HepG2 (cell line): Measurements from ENCODE around the gene TSPAN7. TPM values are rescaled to one million over a fixed set of nuclear protein-coding genes. Genes with fewer than 3 reads are reported as not detected.

Source experiments
- ATAC-seq: fragments of 200-7000 bp; cut with Tn5 transposase; 3 replicates; pipeline ENCODE4 v1.9.1; 2020; ENCODE audit warnings: mild to moderate bottlenecking, moderate library complexity
- BruUV-seq: library from RNA; stranded (reverse); fragments of 400-500 nt; replicated peaks from 2 replicates; lab custom pipeline; 2021; lab: Mats Ljungman, UMichigan
- CTCF ChIA-PET: fragments of 300-600 bp; formaldehyde crosslinking; extraction: SDS; loops from one replicate; lab custom pipeline; 2021; ENCODE audit warnings: low total read pairs, inconsistent platforms, low intra/inter-chr PET ratio; lab: Yijun Ruan, JAX
- POLR2A ChIA-PET: fragments of 350-600 bp; sonication (Branson Sonifier 250); formaldehyde crosslinking; loops from one replicate; lab custom pipeline; 2020; ENCODE audit warnings: antibody characterized with exemption, inconsistent platforms; lab: Yijun Ruan, JAX
- DNase-seq: peaks from one replicate; pipeline ENCODE4 v3.0.0-alpha.2; 2015; ENCODE audit warnings: low spot score
- FAIRE-seq: peaks from 3 replicates; lab custom pipeline; 2011; peaks lifted over from hg19 to GRCh38; lab: Jason Lieb, UNC
- H2AFZ ChIP-seq: one replicate; pipeline ENCODE4 v1.6.1; 2011; ENCODE audit warnings: low read length, inconsistent platforms
- H3K27ac ChIP-seq: fragments of 300-600 bp; 3 replicates; pipeline ENCODE4 v1.8.0; 2011; ENCODE audit warnings: mixed run types, mild to moderate bottlenecking, mixed read lengths, low read length, inconsistent platforms; ENCODE audit not compliant: insufficient read depth; ENCODE audit errors: extremely low read length
- H3K27me3 ChIP-seq, 2 experiments: fragments of 200-600 bp in 1 of 2; 2 replicates in 1 of 2; 3 replicates in 1 of 2; pipeline versions ENCODE4 v1.6.0 to v1.8.0; 2011; ENCODE audit warnings: low read length in 2 of 2, mild to moderate bottlenecking in 2 of 2, moderate library complexity in 2 of 2, inconsistent platforms in 1 of 2; ENCODE audit not compliant: insufficient read depth in 2 of 2, control insufficient read depth in 1 of 2
- H3K36me3 ChIP-seq, 2 experiments: fragments of 200-600 bp in 1 of 2; replicated peaks in 1 of 2; 2 replicates in 1 of 2; 3 replicates in 1 of 2; pipeline versions ENCODE4 v1.5.1 to v1.8.0; 2011; ENCODE audit warnings: low read length in 2 of 2, inconsistent platforms in 1 of 2; ENCODE audit not compliant: insufficient read depth in 2 of 2, control insufficient read depth in 1 of 2
- H3K4me1 ChIP-seq: 2 replicates; pipeline ENCODE4 v1.5.1; 2012; ENCODE audit warnings: low read length, inconsistent platforms; ENCODE audit not compliant: insufficient read depth
- H3K4me2 ChIP-seq: 2 replicates; pipeline ENCODE4 v1.6.0; 2011; ENCODE audit warnings: low read depth, low read length, inconsistent platforms
- H3K4me3 ChIP-seq, 3 experiments: fragments of 200-600 bp in 1 of 3; sonication (generic), shearing (Covaris generic) in 1 of 3; replicated peaks in 1 of 3; 2 replicates each; pipeline ENCODE4 v1.5.1; 2011 to 2016; ENCODE audit warnings: low read length in 3 of 3, inconsistent platforms in 2 of 3, low read depth in 2 of 3, mild to moderate bottlenecking in 2 of 3, control low read depth in 1 of 3, mixed read lengths in 1 of 3; ENCODE audit not compliant: insufficient read depth in 1 of 3
- H3K79me2 ChIP-seq: one replicate; pipeline ENCODE4 v1.6.1; 2011; ENCODE audit warnings: low read length, inconsistent platforms; ENCODE audit not compliant: insufficient read depth
- H3K9ac ChIP-seq: 2 replicates; pipeline ENCODE4 v1.6.0; 2011; ENCODE audit warnings: mild to moderate bottlenecking, low read depth, low read length, inconsistent platforms; ENCODE audit not compliant: insufficient read depth
- H3K9me3 ChIP-seq: 2 replicates; pipeline ENCODE4 v1.5.1; 2012; ENCODE audit warnings: mild to moderate bottlenecking, low read length
- H4K20me1 ChIP-seq: 2 replicates; pipeline ENCODE4 v1.6.0; 2011; ENCODE audit warnings: inconsistent platforms, mild to moderate bottlenecking, low read length, moderate library complexity; ENCODE audit not compliant: insufficient read depth
- CSRNP1 ChIP-seq: sonication (generic); formaldehyde crosslinking; IDR thresholded peaks from 2 replicates; pipeline ENCODE4 v1.8.1; 2023; ENCODE audit warnings: mild to moderate bottlenecking, missing genetic modification reagents
- FOSL1 ChIP-seq: sonication (generic); formaldehyde crosslinking; IDR thresholded peaks from 2 replicates; pipeline ENCODE4 v1.9.0; 2021; ENCODE audit warnings: missing genetic modification reagents, borderline replicate concordance
- HHEX ChIP-seq: IDR thresholded peaks from 2 replicates; pipeline ENCODE4 v1.6.1; 2016; ENCODE audit warnings: control low read depth
- NAIF1 ChIP-seq: sonication (generic); formaldehyde crosslinking; IDR thresholded peaks from 2 replicates; pipeline ENCODE4 v1.5.0; 2020; ENCODE audit warnings: mild to moderate bottlenecking, missing genetic modification reagents, borderline replicate concordance
- NFE2L1 ChIP-seq: sonication (generic); formaldehyde crosslinking; IDR thresholded peaks from 2 replicates; pipeline ENCODE4 v1.4.0; 2020; ENCODE audit warnings: missing genetic modification reagents, mild to moderate bottlenecking, borderline replicate concordance
- NR2C2 ChIP-seq: sonication (generic); formaldehyde crosslinking; IDR thresholded peaks from 2 replicates; pipeline ENCODE4 v1.4.0; 2020; ENCODE audit warnings: missing genetic modification reagents, mild to moderate bottlenecking, moderate library complexity, borderline replicate concordance
- RNF219 ChIP-seq: sonication (generic); formaldehyde crosslinking; IDR thresholded peaks from 2 replicates; pipeline ENCODE4 v1.5.0; 2020; ENCODE audit warnings: mild to moderate bottlenecking, missing genetic modification reagents
- RXRA ChIP-seq: sonication (generic); formaldehyde crosslinking; IDR thresholded peaks from 2 replicates; pipeline ENCODE4 v1.5.1; 2020; ENCODE audit warnings: missing genetic modification reagents
- THRA ChIP-seq: sonication (generic); formaldehyde crosslinking; IDR thresholded peaks from 2 replicates; pipeline ENCODE4 v1.4.0; 2020; ENCODE audit warnings: missing genetic modification reagents, borderline replicate concordance
- WIZ ChIP-seq: sonication (generic); formaldehyde crosslinking; IDR thresholded peaks from 2 replicates; pipeline ENCODE4 v1.5.1; 2020; ENCODE audit warnings: mild to moderate bottlenecking, missing genetic modification reagents
- ZBTB2 ChIP-seq: sonication (generic); formaldehyde crosslinking; IDR thresholded peaks from 2 replicates; pipeline ENCODE4 v1.8.0; 2022; ENCODE audit warnings: low read depth, missing genetic modification reagents
- ZFP41 ChIP-seq: sonication (generic); formaldehyde crosslinking; IDR thresholded peaks from 2 replicates; pipeline ENCODE4 v1.4.0; 2020; ENCODE audit warnings: mild to moderate bottlenecking, missing genetic modification reagents, borderline replicate concordance
- ZIK1 ChIP-seq: sonication (generic); formaldehyde crosslinking; IDR thresholded peaks from 2 replicates; pipeline ENCODE4 v1.5.0; 2020; ENCODE audit warnings: mild to moderate bottlenecking, low read depth, missing genetic modification reagents, borderline replicate concordance
- ZNF12 ChIP-seq: sonication (generic); formaldehyde crosslinking; IDR thresholded peaks from 2 replicates; pipeline ENCODE4 v1.5.0; 2020; ENCODE audit warnings: missing genetic modification reagents
- ZNF207 ChIP-seq: fragments of 450-650 bp; IDR thresholded peaks from 2 replicates; pipeline ENCODE4 v1.6.1; 2016; ENCODE audit warnings: antibody characterized with exemption, borderline replicate concordance
- ZNF451 ChIP-seq: sonication (generic); formaldehyde crosslinking; IDR thresholded peaks from 2 replicates; pipeline ENCODE4 v1.5.0; 2020; ENCODE audit warnings: mild to moderate bottlenecking, missing genetic modification reagents
- in situ Hi-C: cut with HindIII; loops from 2 replicates; pipeline ENCODE4 v1.10.0; 2017; ENCODE audit warnings: low pct_unique_long_range_greater_than_20kb; ENCODE audit not compliant: extremely low pct_ligation_motif_present
- intact Hi-C: fragments of 100-400 bp; cut with micrococcal nuclease; formaldehyde crosslinking; loops from one replicate; pipeline ENCODE4 v1.10.0; 2022; ENCODE audit not compliant: unreplicated experiment
- polyA plus RNA-seq, 8 experiments: library from polyadenylated mRNA; depleted of rRNA in 3 of 8; stranded (reverse) in 7 of 8; unstranded in 1 of 8; fragments of >200 nt; fragmentation: Illumina TruSeq in 4 of 8; extraction: Trizol in 4 of 8; gene quantifications; 2 replicates each; pipeline versions ENCODE4 v1.2.1 to v1.2.3, GENCODE V29; 2011 to 2016; ENCODE audit warnings: low read depth in 4 of 8, missing spikeins in 1 of 8, mixed read lengths in 1 of 8; ENCODE audit not compliant: insufficient read depth in 1 of 8
- total RNA-seq, 5 experiments: library from RNA; depleted of rRNA; stranded (reverse); fragments of >200 nt; fragmentation: Illumina TruSeq; extraction: Trizol; gene quantifications; 2 replicates each; pipeline ENCODE4 v1.2.3, GENCODE V29; 2016; ENCODE audit warnings: low read depth in 1 of 5

TSPAN7 gene
- total and polyA plus RNA-seq, 2 of the 13 experiments (the other 11 are each of a cell fraction or from before 2014, with no cell fraction given): 21.4 to 47.1 TPM

GRCh38 chrX:38666909-38667308, 105.6 kb downstream of the TSPAN7 start:
- no peak overlapping the region for H3K4me2 ChIP-seq
- no peak for DNase-seq
- TF ChIP-seq ZNF12 (CRISPR knock-in tag): no peak
- TF ChIP-seq THRA (CRISPR knock-in tag): no peak
- TF ChIP-seq CSRNP1 (CRISPR knock-in tag): no peak
- TF ChIP-seq ZIK1: no peak
- TF ChIP-seq FOSL1 (CRISPR knock-in tag): no peak
- TF ChIP-seq ZNF451 (CRISPR knock-in tag): no peak
- TF ChIP-seq WIZ (CRISPR knock-in tag): no peak
- TF ChIP-seq RNF219: no peak
- TF ChIP-seq NFE2L1: no peak
- TF ChIP-seq NAIF1 (CRISPR knock-in tag): no peak
- TF ChIP-seq ZFP41 (CRISPR knock-in tag): no peak
- TF ChIP-seq ZBTB2 (CRISPR knock-in tag): no peak
- TF ChIP-seq RXRA (CRISPR knock-in tag): no peak
- no peak for TF ChIP-seq HHEX (CRISPR knock-in tag)
- no peak for TF ChIP-seq NR2C2 (CRISPR knock-in tag)
- TF ChIP-seq ZNF207: no peak
- H2AFZ ChIP-seq: no peak overlapping the region
- no peak overlapping the region for H3K27ac ChIP-seq
- FAIRE-seq: no peak
- H3K79me2 ChIP-seq: no peaks in the 10 kb centered on the region
- H3K4me1 ChIP-seq: no peaks in the 10 kb centered on the region
- ChIA-PET POLR2A (no interaction called here), CTCF (no interaction called here)
- ATAC-seq: no peak
- no peaks in the 10 kb centered on the region for H3K9me3 ChIP-seq
- no peaks in the 10 kb centered on the region for H4K20me1 ChIP-seq
- no peak overlapping the region for H3K9ac ChIP-seq
- no peaks in the 10 kb centered on the region for H3K36me3 ChIP-seq
- no TSS peak for BruUV-seq
- H3K27me3 ChIP-seq: no peaks in the 10 kb centered on the region
- H3K4me3 ChIP-seq: no peak overlapping the region
- intact Hi-C loops (no loop called here), in situ Hi-C loops (no loop called here)
